Activated CD4-positive, alpha-beta T cell treated with anti-CD3 and anti-CD28 coated beads, Interleukin-2, Interleukin-4, amounts not matched to agents 100 ng/mL and 50 ng/mL, durations not matched to agents 16 hours and 8 hours (primary cell): ENCODE measurements around the gene ZNF407.

Experiments used
- DNase-seq: peaks from one replicate; pipeline ENCODE4 v3.0.0-alpha.2; 2020; ENCODE audit warnings: low spot score

The ZNF407 gene

GRCh38 chr18:74876630-74877243 is 279.1 kb downstream of the ZNF407 start:
- DNase-seq, result no peak

GRCh38 chr18:74878267-74878666 is 280.6 kb downstream of the ZNF407 start:
- no peak for DNase-seq

GRCh38 chr18:74880706-74881278 is 283.1 kb downstream of the ZNF407 start:
- DNase-seq, result no peak

DNA sequence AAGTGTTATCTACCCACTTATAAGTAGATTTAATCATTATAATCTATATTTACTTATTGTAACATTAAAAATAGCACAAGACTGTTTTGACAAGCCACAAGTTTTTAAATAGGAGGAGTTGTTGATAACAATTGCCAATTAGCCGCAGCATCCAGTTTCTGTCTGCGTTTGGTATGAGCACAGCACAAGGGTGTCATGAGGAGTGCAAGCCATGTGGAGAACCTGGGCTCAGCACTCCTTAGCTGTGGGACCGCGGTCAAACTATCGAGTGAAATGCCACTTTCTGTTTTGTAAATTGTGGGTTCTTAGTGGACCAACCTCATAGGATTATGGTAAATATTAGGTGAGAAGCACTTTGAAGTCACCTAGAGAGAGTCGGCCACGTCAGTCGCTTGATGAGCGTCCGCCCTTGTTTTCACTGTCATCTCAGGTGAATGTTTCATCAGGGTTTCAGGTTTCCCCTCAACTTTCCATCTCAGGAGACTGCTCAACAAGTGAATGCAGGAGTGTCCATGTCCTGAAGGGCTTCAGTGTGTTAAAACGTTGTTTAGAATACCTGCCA is 294.5 kb downstream of the ZNF407 start:
- no peak for DNase-seq

GRCh38 chr18:74895686-74896085 is 298.0 kb downstream of the ZNF407 start:
- no peak for DNase-seq

GRCh38 chr18:74896390-74896991 is 298.8 kb downstream of the ZNF407 start:
- peak; percentile 18 for DNase-seq

DNA sequence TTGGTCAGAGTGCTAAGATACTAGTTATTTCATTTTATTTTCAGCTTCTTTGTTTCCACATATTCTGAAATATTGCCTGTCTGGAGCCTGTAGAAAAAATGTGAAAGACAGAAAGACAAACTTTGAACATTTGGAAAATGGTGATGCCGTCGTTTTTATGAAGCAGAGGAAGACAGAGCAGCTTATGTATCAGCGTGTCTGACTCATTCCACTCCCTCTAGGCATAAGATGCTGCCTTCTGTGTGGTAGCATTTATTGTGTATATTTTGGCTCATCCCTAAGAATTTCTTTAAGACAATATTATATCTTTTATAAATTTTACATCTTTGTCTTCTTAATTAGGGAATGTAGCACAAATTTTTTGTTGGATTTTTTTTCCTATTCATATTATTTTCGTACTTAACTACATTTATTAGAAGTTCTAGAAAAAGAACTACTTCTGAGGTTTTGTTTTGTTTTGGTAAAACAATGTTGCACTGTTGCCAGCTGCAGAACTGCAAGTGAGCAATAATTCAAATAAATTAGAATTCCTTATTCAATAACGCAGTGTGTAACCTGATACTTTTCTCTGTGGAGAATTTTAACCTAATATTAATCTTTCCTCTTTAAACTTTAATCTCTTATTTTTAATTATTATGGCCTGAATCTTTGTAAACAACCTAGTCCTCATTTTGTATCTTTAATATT is 300.4 kb downstream of the ZNF407 start:
- no peak for DNase-seq

GRCh38 chr18:74898965-74899364 is 301.3 kb downstream of the ZNF407 start:
- no peak for DNase-seq

GRCh38 chr18:74899554-74899953 is 301.9 kb downstream of the ZNF407 start:
- DNase-seq, result no peak

- DNase-seq, result no peak
Measured at GRCh38 chr18:74901362-74902146, 303.9 kb downstream of the ZNF407 start.

- DNase-seq, result no peak
Measured at GRCh38 chr18:74902147-74902455, 304.4 kb downstream of the ZNF407 start.

- DNase-seq, result no peak
Measured at GRCh38 chr18:74905247-74905646, 307.6 kb downstream of the ZNF407 start.

- no peak for DNase-seq
Measured at GRCh38 chr18:74906184-74906583, 308.5 kb downstream of the ZNF407 start.

DNA sequence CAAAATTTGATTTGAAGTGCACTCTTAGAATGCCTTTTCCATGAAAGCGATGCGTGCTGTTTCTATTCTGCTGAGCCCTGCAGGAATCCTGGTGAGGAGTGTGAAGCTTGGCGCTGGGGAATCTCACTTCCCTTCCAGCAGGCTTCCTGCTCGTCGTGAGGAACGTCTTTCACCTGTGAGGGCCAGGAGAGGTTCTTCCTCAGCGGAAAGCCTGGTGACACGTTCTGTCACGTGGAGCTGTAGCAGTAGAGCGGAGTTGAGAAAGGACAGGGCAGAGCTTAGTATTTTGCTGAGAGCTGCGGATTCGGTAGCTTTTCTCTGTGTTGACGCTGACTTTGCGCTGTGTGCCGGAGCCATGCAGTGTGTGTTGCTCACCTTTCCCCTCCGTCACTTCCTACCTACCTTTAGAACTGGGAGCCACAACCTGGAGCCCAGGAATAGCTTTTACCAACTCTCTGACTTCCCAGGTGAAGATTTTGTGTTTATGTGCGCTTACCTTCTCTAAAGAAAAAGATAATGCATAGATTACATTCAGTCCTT is 316.5 kb downstream of the ZNF407 start:
- no peak for DNase-seq

- DNase-seq, result no peak
Measured at GRCh38 chr18:74914648-74915047, 317.0 kb downstream of the ZNF407 start.

DNA sequence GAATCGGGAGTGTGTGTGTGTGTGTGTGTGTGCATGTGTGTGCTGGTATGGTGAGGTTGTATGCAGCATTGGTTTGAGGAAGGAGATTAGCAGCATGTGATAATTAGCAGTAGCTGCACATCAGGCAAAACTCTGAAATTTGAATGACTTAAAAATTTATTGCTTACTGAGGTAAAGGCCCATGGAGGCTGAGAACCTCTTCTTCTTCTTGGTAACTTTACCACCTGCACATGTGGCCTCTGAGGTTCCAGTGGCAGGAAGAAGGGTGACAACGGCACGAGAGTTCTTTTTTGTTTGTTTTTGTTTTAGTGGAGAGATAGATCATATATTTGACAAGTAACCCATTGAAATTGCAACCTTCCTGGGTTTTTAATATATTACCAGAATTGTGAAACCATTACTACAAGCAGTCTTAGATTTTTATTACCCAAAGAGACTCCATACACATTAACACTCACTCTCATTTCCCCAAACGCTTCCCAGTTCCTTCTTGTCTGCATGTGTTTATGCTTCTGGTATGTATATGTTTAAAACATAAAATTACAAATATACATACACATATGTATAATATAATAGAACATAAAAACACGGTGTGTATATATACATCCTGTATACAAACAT is 319.2 kb downstream of the ZNF407 start:
- no peak for DNase-seq

DNA sequence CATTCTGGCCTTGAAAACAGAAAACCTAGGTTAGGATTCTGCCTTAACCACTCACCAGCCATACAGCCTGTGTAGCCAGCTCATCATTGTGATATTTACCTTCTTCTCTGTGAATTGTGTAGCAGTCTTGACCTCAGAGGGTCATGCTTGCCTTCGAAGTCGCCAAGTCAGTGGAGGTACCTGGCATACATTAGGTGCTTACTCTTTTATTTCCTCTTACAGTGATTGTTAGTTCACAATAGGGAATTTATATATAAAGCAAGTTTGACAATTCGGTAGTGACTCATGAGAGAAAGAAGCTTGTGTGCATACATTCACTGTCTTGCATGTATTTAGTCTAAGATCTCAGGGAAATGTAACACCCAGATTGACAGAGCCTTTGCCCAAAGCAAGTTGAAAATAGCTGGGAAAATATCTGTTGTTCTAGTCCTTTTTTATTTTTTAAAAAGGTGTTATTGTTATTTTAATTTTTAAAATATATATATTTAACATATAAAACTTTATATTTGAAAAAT is 320.7 kb downstream of the ZNF407 start:
- no peak for DNase-seq

- no peak for DNase-seq
Measured at GRCh38 chr18:74921057-74921820, 323.6 kb downstream of the ZNF407 start.

DNA sequence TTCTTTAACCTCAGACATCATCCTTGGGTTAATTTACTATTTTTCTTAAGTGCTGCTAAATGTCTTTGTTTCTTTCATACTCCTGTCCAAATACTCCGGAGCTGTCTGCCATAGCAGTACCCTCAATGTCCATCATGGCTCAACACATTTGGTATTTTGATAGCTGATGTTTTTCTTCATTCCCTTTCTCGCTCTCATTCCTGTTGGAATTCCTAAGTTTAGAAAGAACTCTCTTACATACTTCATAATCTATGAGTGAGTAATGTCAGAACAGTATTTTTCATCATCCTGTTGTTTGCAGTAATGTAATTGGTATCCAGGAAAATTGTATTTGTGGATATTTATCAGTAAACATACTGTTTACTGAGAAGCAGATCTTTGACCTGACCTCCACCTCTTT is 328.4 kb downstream of the ZNF407 start:
- no peak for DNase-seq

DNA sequence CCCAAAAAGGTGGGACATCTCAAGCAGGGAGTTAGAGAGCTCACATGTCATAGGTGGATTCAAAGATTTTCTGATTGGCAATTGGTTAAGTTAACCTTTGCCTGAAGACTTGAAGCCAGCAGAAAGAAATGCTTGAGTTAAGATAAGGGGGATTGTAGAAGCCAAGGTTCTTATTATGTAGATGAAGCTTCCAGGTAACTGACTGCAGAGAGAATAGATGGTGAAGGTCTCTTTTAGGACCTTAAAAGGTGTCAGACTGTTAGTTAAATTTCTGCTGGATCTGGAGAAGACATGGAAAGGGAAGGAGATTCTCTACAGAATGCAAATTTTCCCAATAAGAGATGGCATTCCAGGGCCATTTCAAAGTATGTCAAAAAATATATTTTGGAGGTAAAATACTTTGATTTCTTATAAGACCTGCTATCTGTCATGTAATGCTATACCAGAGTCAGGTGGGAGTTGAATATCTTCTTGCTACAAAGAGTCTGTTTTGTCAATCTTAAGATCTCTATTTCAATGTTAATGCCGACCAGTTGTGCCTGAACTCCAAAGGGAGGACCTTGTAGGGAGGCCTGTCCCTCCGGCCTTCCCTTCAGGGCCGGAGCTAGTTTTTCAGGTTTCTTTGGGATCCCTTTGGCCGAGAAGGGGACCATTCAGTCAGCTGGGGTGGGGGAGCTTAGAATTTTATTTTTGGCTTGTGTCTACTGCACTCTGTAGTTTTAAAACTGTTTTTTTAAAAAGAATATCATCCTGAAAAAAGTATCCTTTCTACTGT is 330.7 kb downstream of the ZNF407 start:
- DNase-seq, result no peak
